ENCODE data around the gene TMEM151B. TPM values are rescaled to one million over a fixed set of nuclear protein-coding genes. Genes with fewer than 3 reads are reported as not detected.
"Not testable (repeated sequence)": the region's sequence is repeated elsewhere in the genome, so short reads cannot be mapped to it uniquely, and the experiment has no call there.

The TMEM151B gene
- under 1 TPM; 0.42 to 0.62 (median 0.60) TPM for polyA plus RNA-seq (ENCODE audit: insufficient read length in 3 of 3)

GRCh38 chr6:44269921-44270525 lies at the start of gene TMEM151B:
TSS of gene TMEM151B (plus strand) at chr6:44270450. CDS start at chr6:44270743, 293 bp downstream.
- no peak for DNase-seq (ENCODE audit: low read depth in 3 of 3, low spot score in 2 of 3)

- no peak for DNase-seq (ENCODE audit: low read depth in 3 of 3, low spot score in 2 of 3)
Measured at GRCh38 chr6:44220913-44221290, 49.3 kb upstream of the TMEM151B start.

- DNase-seq (ENCODE audit: low read depth in 3 of 3, low spot score in 2 of 3): no peak
Measured at GRCh38 chr6:44221291-44221960, 48.8 kb upstream of the TMEM151B start.

- DNase-seq (ENCODE audit: low read depth in 3 of 3, low spot score in 2 of 3): no peak
Measured at GRCh38 chr6:44221961-44222335, 48.3 kb upstream of the TMEM151B start.

GRCh38 chr6:44222486-44223318 lies 47.5 kb upstream of the TMEM151B start:
- no peak for DNase-seq (ENCODE audit: low read depth in 3 of 3, low spot score in 2 of 3)

GRCh38 chr6:44223319-44224028 lies 46.8 kb upstream of the TMEM151B start, which contains the start of gene SLC29A1:
TSS of gene SLC29A1 (plus strand) at chr6:44223595. CDS start at chr6:44227314, 3,719 bp downstream.
- no peak for DNase-seq (ENCODE audit: low read depth in 3 of 3, low spot score in 2 of 3)

GRCh38 chr6:44224029-44224964 lies 46.0 kb upstream of the TMEM151B start:
- no peak for DNase-seq (ENCODE audit: low read depth in 3 of 3, low spot score in 2 of 3)

- no peak for DNase-seq (ENCODE audit: low read depth in 3 of 3, low spot score in 2 of 3)
Measured at GRCh38 chr6:44224965-44225305, 45.3 kb upstream of the TMEM151B start.

GRCh38 chr6:44225579-44226325 lies 44.5 kb upstream of the TMEM151B start:
- DNase-seq (ENCODE audit: low read depth in 3 of 3, low spot score in 2 of 3): no peak

GRCh38 chr6:44226368-44227147 lies 43.7 kb upstream of the TMEM151B start:
- DNase-seq (ENCODE audit: low read depth in 3 of 3, low spot score in 2 of 3): no peak

GRCh38 chr6:44227148-44227793 lies 43.0 kb upstream of the TMEM151B start:
- DNase-seq (ENCODE audit: low read depth in 3 of 3, low spot score in 2 of 3): no peak

GRCh38 chr6:44228031-44228430 lies 42.2 kb upstream of the TMEM151B start:
- DNase-seq (ENCODE audit: low read depth in 3 of 3, low spot score in 2 of 3): no peak

- DNase-seq (ENCODE audit: low read depth in 3 of 3, low spot score in 2 of 3): no peak
Measured at GRCh38 chr6:44228433-44228832, 41.8 kb upstream of the TMEM151B start.

- DNase-seq (ENCODE audit: low read depth in 3 of 3, low spot score in 2 of 3): no peak
Measured at GRCh38 chr6:44228836-44229235, 41.4 kb upstream of the TMEM151B start.

GRCh38 chr6:44229376-44230033 lies 40.7 kb upstream of the TMEM151B start:
- DNase-seq (ENCODE audit: low read depth in 3 of 3, low spot score in 2 of 3): no peak

GRCh38 chr6:44230034-44230675 lies 40.1 kb upstream of the TMEM151B start:
- DNase-seq (ENCODE audit: low read depth in 3 of 3, low spot score in 2 of 3): no peak

- not testable (repeated sequence) for DNase-seq (ENCODE audit: low read depth in 3 of 3, low spot score in 2 of 3)
Measured at GRCh38 chr6:44231426-44231825, 38.8 kb upstream of the TMEM151B start.
